Activated naive CD4-positive, alpha-beta T cell treated with anti-CD3 and anti-CD28 coated beads for 36 hours (primary cell): ENCODE measurements around the gene FBXL5. TPM values are rescaled to one million over a fixed set of nuclear protein-coding genes. Genes with fewer than 3 reads are reported as not detected.

Source experiments
- CTCF ChIA-PET: fragments of 350-600 bp; sonication (Branson Sonifier 250); formaldehyde crosslinking; loops from one replicate; lab custom pipeline; 2021; ENCODE audit warnings: antibody characterized with exemption; lab: Charles Lee
- DNase-seq: peaks from one replicate; pipeline ENCODE4 v3.0.0-alpha.2; 2020
- H3K27ac Mint-ChIP-seq: one replicate; pipeline ENCODE4 v1.8.0; 2021; ENCODE audit warnings: mild to moderate bottlenecking, mixed read lengths
- H3K27me3 Mint-ChIP-seq: one replicate; pipeline ENCODE4 v1.8.0; 2021; ENCODE audit warnings: low read depth, mixed read lengths
- H3K36me3 Mint-ChIP-seq: one replicate; pipeline ENCODE4 v1.8.0; 2021; ENCODE audit warnings: low read depth, mixed read lengths
- H3K4me1 Mint-ChIP-seq: one replicate; pipeline ENCODE4 v1.8.0; 2021; ENCODE audit warnings: low read depth, mixed read lengths
- H3K4me3 Mint-ChIP-seq: one replicate; pipeline ENCODE4 v1.8.0; 2021; ENCODE audit warnings: mild to moderate bottlenecking, moderate library complexity, mixed read lengths
- H3K9me3 Mint-ChIP-seq: one replicate; pipeline ENCODE4 v1.8.0; 2021; ENCODE audit warnings: mixed read lengths
- intact Hi-C: fragments of 100-400 bp; cut with micrococcal nuclease; formaldehyde crosslinking; loops from one replicate; pipeline ENCODE4 v1.15.1; 2023
- total RNA-seq, 2 experiments: library from RNA; stranded (reverse); gene quantifications; one replicate each; pipeline ENCODE4 v1.2.3, GENCODE V29; 2021

The FBXL5 gene
- total RNA-seq, 2 experiments from 2014 or later = 30.8 to 31.0 TPM

DNA sequence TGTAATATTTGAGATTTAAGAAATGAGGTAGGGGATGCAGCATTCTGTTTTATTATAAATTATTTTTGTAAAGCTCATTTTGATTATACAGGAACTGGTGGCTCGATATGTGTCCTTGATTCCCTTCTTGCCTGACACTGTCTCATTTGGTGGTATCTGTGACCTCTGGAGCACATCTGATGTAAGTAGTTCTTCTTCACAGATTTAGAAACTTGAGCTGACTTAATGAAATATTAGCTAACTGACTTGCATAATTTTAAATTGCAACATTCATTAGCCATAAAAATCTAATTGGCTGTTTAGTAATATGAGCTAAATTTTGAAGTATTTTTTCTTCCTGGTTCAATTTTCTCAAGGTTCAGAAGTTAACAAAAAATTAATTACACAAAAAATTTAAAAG lies 69.1 kb downstream of the FBXL5 start:
- no peaks in the 10 kb centered on the region for H3K9me3 Mint-ChIP-seq
- H3K36me3 Mint-ChIP-seq = peaks cover 1% of the 10 kb centered on the region
- H3K27ac Mint-ChIP-seq = no peak overlapping the region
- CTCF ChIA-PET = no interaction called here
- no peak for DNase-seq
- no peaks in the 10 kb centered on the region for H3K27me3 Mint-ChIP-seq
- no peak overlapping the region for H3K4me3 Mint-ChIP-seq
- peaks cover 2% of the 10 kb centered on the region for H3K4me1 Mint-ChIP-seq
- intact Hi-C loops = no loop called here

DNA sequence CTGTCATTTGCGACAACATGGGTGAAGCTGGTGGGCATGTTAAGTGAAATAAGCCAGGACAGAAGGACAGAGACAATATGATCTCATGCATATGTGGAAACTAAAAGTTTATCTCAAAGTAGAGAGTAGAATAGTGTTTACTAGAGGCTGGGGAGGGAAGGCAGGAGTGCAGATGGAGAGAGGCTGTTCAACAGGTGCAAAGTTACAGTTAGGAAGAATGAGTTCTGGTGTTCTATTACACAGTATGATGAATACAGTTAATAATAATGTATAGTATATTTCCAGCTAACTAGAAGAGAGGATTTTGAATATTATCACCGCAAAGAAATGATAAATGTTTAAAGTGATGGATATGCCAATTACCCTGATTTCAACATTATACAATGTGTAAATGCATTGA lies 69.8 kb downstream of the FBXL5 start:
- intact Hi-C loops = no loop called here

DNA sequence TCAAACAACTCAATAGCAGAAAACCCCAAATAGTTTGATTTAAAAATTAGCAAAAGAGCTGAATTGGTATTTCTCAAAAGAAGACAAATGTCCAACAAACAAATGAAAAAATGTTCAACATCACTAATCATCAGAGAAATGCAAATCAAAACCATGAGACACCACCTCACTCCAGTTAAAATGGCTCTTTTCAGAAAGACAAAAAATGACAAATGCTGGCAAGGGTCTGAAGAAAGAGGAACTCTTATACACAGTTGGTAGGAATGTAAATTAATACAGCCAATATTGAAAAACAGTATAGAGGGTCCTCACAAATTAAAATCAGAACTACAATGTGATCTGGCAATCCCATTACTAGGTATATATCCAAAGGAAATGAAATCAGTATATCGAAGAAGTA lies 70.4 kb downstream of the FBXL5 start:
- DNase-seq = no peak
- peaks cover 4% of the 10 kb centered on the region for H3K4me1 Mint-ChIP-seq
- CTCF ChIA-PET = no interaction called here
- intact Hi-C loops = no loop called here
- H3K9me3 Mint-ChIP-seq = no peaks in the 10 kb centered on the region
- no peaks in the 10 kb centered on the region for H3K27me3 Mint-ChIP-seq
- peaks cover 1% of the 10 kb centered on the region for H3K36me3 Mint-ChIP-seq
- no peak overlapping the region for H3K27ac Mint-ChIP-seq
- H3K4me3 Mint-ChIP-seq = no peak overlapping the region

More for the DNA sequence above, 69.8 kb downstream of the FBXL5 start:
- H3K4me3 Mint-ChIP-seq = no peak overlapping the region
- CTCF ChIA-PET = no interaction called here
- H3K9me3 Mint-ChIP-seq = no peaks in the 10 kb centered on the region
- no peaks in the 10 kb centered on the region for H3K27me3 Mint-ChIP-seq
- no peak for DNase-seq
- peaks cover 2% of the 10 kb centered on the region for H3K4me1 Mint-ChIP-seq
- peaks cover 1% of the 10 kb centered on the region for H3K36me3 Mint-ChIP-seq
- H3K27ac Mint-ChIP-seq = no peak overlapping the region

DNA sequence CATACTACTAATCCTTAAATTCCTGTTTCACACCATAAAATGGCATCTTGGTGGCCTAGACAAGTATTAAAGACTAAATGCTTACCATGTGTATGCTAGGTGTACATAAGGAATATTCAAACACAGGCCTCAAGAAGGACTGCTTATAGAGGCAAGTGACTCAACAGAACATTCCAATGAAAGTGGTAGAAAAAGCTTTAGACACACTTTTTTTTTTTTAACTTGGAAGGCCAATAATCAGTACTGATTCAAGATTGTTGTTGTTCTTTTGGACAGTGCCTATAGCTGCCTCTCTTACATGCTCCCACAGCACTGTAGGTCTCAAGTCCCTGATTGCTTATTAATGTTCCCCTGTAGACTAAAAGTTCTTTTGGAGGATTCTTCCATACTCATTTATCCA lies 77.6 kb downstream of the FBXL5 start:
- H3K9me3 Mint-ChIP-seq = no peaks in the 10 kb centered on the region
- H3K4me1 Mint-ChIP-seq = peaks cover 7% of the 10 kb centered on the region

DNA sequence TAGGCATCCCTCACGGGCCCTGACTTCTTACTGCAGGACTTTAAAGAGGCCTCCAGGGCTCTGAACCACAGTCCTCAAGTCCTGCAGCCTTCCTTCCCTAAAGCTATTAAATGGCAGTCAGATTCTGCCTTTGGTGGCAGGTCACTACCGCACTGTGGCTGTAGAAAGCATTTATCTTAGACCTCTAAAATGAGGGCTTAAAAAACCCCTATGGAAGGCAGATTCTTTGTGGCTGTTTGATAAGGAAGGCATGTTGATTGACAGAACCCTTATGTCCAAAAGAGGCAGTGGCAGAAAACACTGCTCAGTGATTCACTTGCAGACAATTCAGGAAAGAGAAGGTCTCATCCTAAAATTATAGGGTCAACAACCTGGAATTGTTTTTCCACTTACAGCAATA lies 79.2 kb downstream of the FBXL5 start:
- Mint-ChIP-seq H3K27me3 (no peaks in the 10 kb centered on the region), H3K9me3 (no peaks in the 10 kb centered on the region), H3K4me3 (no peak overlapping the region), H3K36me3 (peaks cover 1% of the 10 kb centered on the region), H3K4me1 (peaks cover 5% of the 10 kb centered on the region), H3K27ac (no peak overlapping the region)
- CTCF ChIA-PET = no interaction called here
- intact Hi-C loops = no loop called here
- no peak for DNase-seq

More for the DNA sequence above, 77.6 kb downstream of the FBXL5 start:
- no peak overlapping the region for H3K4me3 Mint-ChIP-seq
- DNase-seq = no peak
- H3K36me3 Mint-ChIP-seq = peaks cover 1% of the 10 kb centered on the region
- no peaks in the 10 kb centered on the region for H3K27me3 Mint-ChIP-seq
- intact Hi-C loops = no loop called here
- CTCF ChIA-PET = interaction anchor here (0.7 kb wide), 1 partner anchor 250 kb away, joined by 4 read pairs; no protein-coding TSS in a partner anchor
- H3K27ac Mint-ChIP-seq = no peak overlapping the region

DNA sequence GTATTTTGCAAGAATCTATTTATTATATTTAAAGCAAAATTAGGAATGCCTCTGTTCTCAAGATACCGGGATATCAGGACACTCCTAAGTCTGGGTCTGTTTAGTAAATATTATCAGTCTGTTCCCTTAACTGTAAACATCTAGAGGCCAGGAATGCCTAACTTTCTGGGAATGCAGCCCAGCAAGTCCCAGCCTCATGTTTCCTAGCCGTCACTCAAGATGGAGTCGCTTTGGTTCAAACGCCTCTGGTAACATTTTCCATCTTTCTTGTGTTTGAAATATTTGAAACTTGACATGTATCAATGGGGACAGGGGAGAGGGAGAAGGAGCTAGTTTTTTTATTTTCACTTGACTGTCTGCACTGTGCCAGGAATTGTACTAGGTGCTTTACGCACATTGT lies 85.4 kb downstream of the FBXL5 start:
- no peaks in the 10 kb centered on the region for H3K9me3 Mint-ChIP-seq
- H3K4me3 Mint-ChIP-seq = no peak overlapping the region
- H3K27me3 Mint-ChIP-seq = no peaks in the 10 kb centered on the region
- no peak overlapping the region for H3K27ac Mint-ChIP-seq
- intact Hi-C loops = no loop called here
- no peak for DNase-seq
- peaks cover 19% of the 10 kb centered on the region for H3K36me3 Mint-ChIP-seq
- CTCF ChIA-PET = no interaction called here
- H3K4me1 Mint-ChIP-seq = no peaks in the 10 kb centered on the region

DNA sequence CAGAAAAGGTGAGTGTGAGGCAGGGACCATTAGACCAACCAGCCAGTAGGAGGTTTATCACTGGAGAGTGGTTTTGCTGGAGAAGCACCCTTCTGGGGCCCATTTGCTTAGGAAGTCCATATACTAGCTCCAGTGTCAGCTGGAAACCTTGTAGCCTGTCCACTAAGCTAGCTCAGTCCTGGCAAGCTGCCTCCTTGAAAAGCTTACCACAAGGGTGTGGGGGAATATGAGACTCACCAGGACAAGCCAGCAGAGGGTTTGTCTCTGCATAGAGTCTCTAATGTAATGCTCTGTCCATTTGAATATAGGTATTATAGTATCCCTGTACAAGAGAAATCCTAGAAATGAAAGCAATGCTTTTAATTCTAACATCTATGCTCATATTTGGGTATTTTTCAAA lies 86.3 kb downstream of the FBXL5 start:
- Mint-ChIP-seq H3K9me3 (no peaks in the 10 kb centered on the region), H3K36me3 (peaks cover 19% of the 10 kb centered on the region), H3K4me3 (no peak overlapping the region), H3K4me1 (no peaks in the 10 kb centered on the region), H3K27ac (no peak overlapping the region), H3K27me3 (no peaks in the 10 kb centered on the region)
- DNase-seq = no peak
- intact Hi-C loops = no loop called here
- CTCF ChIA-PET = no interaction called here

DNA sequence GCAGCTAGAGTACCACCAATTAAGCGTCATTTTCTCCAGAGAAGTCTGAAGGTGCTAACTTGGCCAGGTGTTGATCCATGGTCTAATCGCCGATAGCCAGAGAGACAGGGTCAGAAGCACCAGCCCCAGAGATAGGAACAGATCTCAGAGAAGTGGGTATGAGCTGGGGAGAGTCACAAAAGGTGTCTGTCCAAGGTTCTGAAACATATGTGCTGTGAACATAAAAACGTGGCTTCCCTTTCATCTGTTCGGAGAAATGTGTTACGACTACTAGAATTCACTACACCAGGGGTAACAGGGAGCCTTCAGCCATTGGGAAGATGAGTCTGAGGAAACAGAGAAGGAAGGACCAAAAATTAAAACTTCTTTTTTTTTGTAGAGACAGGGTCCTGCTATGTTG lies 91.3 kb downstream of the FBXL5 start:
- no peak for DNase-seq
- H3K27ac Mint-ChIP-seq = no peak overlapping the region
- H3K27me3 Mint-ChIP-seq = no peaks in the 10 kb centered on the region
- H3K9me3 Mint-ChIP-seq = no peaks in the 10 kb centered on the region
- no peaks in the 10 kb centered on the region for H3K4me1 Mint-ChIP-seq
- CTCF ChIA-PET = no interaction called here
- intact Hi-C loops = no loop called here
- no peak overlapping the region for H3K4me3 Mint-ChIP-seq
- peaks cover 10% of the 10 kb centered on the region for H3K36me3 Mint-ChIP-seq

DNA sequence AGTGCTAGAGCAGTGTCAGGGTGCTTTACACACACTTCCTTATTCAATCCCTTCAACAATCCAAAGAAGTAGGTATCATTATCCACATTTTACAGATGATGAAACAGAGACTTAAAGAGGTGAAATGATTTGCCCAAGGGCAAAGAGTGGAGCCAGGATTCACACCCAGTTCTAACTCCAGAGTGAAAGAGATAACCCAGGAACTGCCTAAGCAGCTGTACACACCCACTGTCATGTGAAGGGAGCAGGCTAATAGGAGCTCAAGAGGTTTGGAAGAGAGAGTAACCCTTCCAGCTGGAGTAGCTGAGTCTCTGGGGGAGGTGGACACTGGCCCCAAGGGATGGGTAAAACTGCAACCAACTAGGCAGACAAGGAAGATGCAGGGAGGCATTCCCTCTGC lies 92.5 kb downstream of the FBXL5 start:
- peaks cover 5% of the 10 kb centered on the region for H3K36me3 Mint-ChIP-seq
- no peak overlapping the region for H3K27ac Mint-ChIP-seq
- intact Hi-C loops = no loop called here
- no peaks in the 10 kb centered on the region for H3K27me3 Mint-ChIP-seq
- DNase-seq = no peak
- CTCF ChIA-PET = no interaction called here
- H3K4me3 Mint-ChIP-seq = no peak overlapping the region
- H3K4me1 Mint-ChIP-seq = no peaks in the 10 kb centered on the region
- H3K9me3 Mint-ChIP-seq = no peaks in the 10 kb centered on the region

DNA sequence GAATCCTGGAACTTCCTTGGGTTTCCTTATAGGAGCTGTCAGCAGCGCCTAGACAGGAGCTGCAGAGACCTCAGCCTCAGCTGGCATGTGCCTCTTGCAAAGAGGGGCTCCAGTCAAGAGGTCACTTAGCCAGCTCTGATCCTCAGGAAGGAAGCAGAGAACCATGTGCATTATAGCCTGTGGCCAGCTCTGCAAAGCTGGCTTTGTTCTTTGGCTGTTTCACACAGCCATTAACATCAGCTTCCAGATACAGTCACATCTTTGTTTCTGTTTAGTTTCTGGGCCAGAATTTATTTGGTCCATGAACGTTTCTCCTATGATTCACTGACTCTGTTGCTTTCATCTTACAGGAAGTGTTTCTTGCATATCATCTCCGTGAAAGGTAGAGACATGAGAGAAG lies 93.0 kb downstream of the FBXL5 start:
- H3K4me3 Mint-ChIP-seq = no peak overlapping the region

DNA sequence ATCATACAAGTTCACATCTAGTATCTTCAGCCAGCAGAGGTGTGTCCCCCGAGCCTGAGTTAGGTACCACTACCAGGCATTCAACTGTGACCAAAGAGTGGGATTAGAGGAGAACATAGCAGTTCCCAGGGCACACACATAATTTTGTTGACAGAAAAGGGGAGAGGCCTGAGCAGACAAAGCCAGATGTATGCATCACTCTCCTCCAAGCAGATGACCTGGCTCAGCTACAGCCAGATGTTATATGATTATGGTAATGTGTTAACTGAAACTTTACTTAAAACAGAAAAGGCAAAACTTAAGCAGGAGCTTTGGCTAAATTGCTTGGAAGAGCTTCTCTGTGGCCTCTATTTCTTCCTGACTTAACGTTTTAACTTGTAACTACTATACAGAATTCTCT lies 96.6 kb downstream of the FBXL5 start:
- H3K27me3 Mint-ChIP-seq = no peaks in the 10 kb centered on the region
- H3K4me1 Mint-ChIP-seq = no peaks in the 10 kb centered on the region
- CTCF ChIA-PET = interaction anchor here (0.5 kb wide), 1 partner anchor 42 kb away, joined by 4 read pairs; no protein-coding TSS in a partner anchor
- no peak for DNase-seq
- peaks cover 1% of the 10 kb centered on the region for H3K36me3 Mint-ChIP-seq
- no peaks in the 10 kb centered on the region for H3K9me3 Mint-ChIP-seq
- no peak overlapping the region for H3K27ac Mint-ChIP-seq
- no peak overlapping the region for H3K4me3 Mint-ChIP-seq
- intact Hi-C loops = no loop called here

More for the DNA sequence above, 93.0 kb downstream of the FBXL5 start:
- Mint-ChIP-seq H3K27ac (no peak overlapping the region), H3K36me3 (peaks cover 1% of the 10 kb centered on the region), H3K4me1 (no peaks in the 10 kb centered on the region), H3K9me3 (no peaks in the 10 kb centered on the region), H3K27me3 (no peaks in the 10 kb centered on the region)
- intact Hi-C loops = no loop called here
- DNase-seq = no peak
- CTCF ChIA-PET = no interaction called here

DNA sequence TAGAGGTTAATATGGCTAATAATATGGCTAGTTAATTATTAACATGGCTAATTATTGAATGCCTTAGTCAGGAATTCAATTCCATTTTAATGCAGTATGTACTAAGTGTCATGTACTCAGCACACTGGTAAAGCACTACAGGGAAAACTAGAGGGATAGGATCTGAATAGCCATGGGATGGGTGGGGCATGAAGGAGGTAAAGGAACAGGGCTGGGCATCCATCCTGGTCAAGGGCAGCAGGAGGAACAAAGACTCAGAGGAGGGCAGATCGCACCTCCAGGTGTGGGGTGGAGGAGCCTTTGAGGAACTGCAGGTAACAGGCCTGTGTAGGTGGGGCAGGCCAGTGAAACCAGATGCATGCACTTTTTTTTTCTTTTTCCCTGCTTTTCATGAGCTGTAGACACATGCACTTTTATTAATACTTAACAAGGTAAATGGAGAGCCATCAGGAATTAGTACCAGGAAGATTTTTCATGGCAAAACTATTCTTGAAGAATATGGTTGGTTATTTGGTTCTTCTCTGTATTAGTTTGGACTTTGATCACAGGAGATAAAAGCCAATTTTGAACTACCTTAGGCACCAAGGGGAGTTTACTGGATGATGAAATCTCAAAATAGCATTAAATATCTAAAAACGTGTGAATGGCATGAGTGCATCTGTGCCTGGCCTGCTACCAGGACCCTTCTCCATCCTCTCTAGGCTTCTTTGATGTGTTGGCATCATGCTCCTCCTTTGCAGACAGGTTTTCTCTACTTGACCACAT lies 97.2 kb downstream of the FBXL5 start:
- H3K27me3 Mint-ChIP-seq = no peaks in the 10 kb centered on the region
- CTCF ChIA-PET = interaction anchor here (0.5 kb wide), 1 partner anchor 42 kb away, joined by 4 read pairs; no protein-coding TSS in a partner anchor
- no peak overlapping the region for H3K27ac Mint-ChIP-seq
- no peaks in the 10 kb centered on the region for H3K9me3 Mint-ChIP-seq
- H3K4me1 Mint-ChIP-seq = no peaks in the 10 kb centered on the region
- no peaks in the 10 kb centered on the region for H3K36me3 Mint-ChIP-seq
- no peak for DNase-seq
- no peak overlapping the region for H3K4me3 Mint-ChIP-seq
- intact Hi-C loops = no loop called here

DNA sequence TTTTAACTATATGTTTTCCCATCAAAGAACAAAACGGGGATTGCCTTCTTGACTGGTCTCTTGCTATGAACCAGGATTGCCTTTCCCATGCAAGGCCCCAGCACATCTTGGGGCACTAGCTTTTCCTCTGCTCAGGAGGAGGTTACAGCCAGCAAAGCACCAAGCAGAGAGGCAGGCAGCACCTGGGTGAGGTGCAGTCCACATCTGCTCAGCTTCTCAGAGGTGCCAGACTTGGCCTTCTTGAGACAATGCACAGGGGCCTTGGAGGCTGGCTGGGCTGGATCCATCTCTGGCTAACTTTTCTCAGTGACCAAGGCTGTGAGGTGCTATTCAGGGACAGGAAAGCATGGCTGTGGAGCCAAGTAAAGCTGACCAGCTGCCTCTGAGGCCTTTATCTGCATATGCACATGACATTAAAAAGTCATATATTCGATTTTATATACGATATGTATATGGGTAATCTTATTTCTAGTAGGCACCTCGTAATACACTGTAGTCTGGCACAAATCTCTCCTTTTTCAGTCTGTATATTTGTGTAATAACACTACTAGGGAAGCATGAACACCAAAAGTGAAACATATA lies 98.6 kb downstream of the FBXL5 start:
- H3K4me3 Mint-ChIP-seq = no peak overlapping the region
- no peaks in the 10 kb centered on the region for H3K36me3 Mint-ChIP-seq
- DNase-seq = no peak
- H3K27ac Mint-ChIP-seq = no peak overlapping the region
- no peaks in the 10 kb centered on the region for H3K4me1 Mint-ChIP-seq
- intact Hi-C loops = no loop called here
- CTCF ChIA-PET = no interaction called here
- H3K9me3 Mint-ChIP-seq = no peaks in the 10 kb centered on the region
- no peaks in the 10 kb centered on the region for H3K27me3 Mint-ChIP-seq
